Esophagus squamous epithelium (tissue), 4 donors: ENCODE results near the gene RIN3.

Experiments
- CTCF ChIP-seq, 6 experiments: fragments of 450-650 bp in 4 of 6; fragments of 200-600 bp in 2 of 6; sonication (generic) in 2 of 6; IDR thresholded peaks; one replicate each; pipeline ENCODE4 v1.5.1; 2016 to 2019; ENCODE audit warnings: antibody characterized with exemption in 6 of 6, mild to moderate bottlenecking in 4 of 6, moderate library complexity in 4 of 6
- POLR2A ChIP-seq, 4 donors: fragments of 450-650 bp; IDR thresholded peaks; one replicate each; pipeline ENCODE4 v1.6.1; 2017; ENCODE audit warnings: antibody characterized with exemption in 4 of 4, mild to moderate bottlenecking in 4 of 4, moderate library complexity in 3 of 4

DNA sequence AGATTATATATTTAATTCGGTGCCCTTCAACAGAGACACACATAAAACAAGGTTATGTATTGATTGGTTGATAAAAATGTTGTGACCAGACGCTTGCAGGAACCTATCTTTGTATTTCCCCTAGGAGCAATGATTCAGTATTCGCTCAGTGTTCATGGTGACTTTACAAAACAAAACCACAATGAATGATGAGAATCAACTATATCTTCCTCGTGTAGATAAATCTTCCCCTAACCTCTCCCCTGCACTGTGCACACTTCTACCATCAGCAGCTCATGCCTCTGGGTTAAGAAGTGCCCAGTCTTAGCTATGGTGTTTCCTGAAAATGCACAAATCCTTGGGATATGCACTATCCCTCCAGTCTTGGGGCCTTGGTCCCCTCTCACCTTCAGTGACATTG is 16.3 kb downstream of the RIN3 start:
- no peak for TF ChIP-seq CTCF (IDR thresholded peaks at IDR 0.05)
- no peak for TF ChIP-seq POLR2A (IDR thresholded peaks at IDR 0.05)
